Tibial nerve (tissue), 4 donors: ENCODE measurements around the gene SLC38A3.

Source experiments
- EP300 ChIP-seq, 2 donors: sonication (generic); formaldehyde crosslinking; IDR thresholded peaks; one replicate each; pipeline ENCODE4 v1.6.1; 2017; ENCODE audit warnings: antibody characterized with exemption in 2 of 2, mild to moderate bottlenecking in 1 of 2
- POLR2A ChIP-seq, 2 donors: fragments of 450-650 bp; IDR thresholded peaks; one replicate each; pipeline ENCODE4 v1.6.1; 2017; ENCODE audit warnings: antibody characterized with exemption in 2 of 2, mild to moderate bottlenecking in 2 of 2, moderate library complexity in 2 of 2
- TF ChIP-seq, protein P1 (sequence below), 5 experiments: fragments of 200-600 bp in 3 of 5; fragments of 450-650 bp in 2 of 5; sonication (generic) in 3 of 5; IDR thresholded peaks; one replicate each; pipeline ENCODE4 v1.5.1; 2016 to 2019; ENCODE audit warnings: antibody characterized with exemption in 5 of 5, mild to moderate bottlenecking in 3 of 5, moderate library complexity in 2 of 5

DNA sequence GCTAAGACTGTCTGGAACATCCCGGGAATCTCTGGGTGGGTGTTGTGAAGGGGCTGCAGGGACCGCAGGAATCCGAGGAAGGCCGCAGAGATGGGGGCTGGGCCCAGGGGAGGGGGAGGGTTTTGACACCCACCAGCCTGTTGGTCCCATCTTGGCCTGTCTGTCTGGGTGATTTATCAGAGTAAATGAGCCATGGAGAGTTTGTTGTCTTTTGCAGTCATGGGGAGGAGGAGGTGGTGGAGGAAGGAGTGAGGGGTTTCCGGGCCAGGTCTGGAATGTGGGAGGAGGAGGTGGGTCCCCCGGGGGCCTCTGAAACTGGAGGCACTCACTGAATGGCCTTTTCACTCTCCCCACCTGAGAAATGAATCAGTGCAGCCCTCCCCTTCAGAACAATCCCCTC lies 38.5 kb upstream of the SLC38A3 start:
- no peak for TF ChIP-seq EP300 (IDR thresholded peaks at IDR 0.05)
- TF ChIP-seq, protein P1, sequence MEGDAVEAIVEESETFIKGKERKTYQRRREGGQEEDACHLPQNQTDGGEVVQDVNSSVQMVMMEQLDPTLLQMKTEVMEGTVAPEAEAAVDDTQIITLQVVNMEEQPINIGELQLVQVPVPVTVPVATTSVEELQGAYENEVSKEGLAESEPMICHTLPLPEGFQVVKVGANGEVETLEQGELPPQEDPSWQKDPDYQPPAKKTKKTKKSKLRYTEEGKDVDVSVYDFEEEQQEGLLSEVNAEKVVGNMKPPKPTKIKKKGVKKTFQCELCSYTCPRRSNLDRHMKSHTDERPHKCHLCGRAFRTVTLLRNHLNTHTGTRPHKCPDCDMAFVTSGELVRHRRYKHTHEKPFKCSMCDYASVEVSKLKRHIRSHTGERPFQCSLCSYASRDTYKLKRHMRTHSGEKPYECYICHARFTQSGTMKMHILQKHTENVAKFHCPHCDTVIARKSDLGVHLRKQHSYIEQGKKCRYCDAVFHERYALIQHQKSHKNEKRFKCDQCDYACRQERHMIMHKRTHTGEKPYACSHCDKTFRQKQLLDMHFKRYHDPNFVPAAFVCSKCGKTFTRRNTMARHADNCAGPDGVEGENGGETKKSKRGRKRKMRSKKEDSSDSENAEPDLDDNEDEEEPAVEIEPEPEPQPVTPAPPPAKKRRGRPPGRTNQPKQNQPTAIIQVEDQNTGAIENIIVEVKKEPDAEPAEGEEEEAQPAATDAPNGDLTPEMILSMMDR (IDR thresholded peaks at IDR 0.05) = no peak
- no peak for TF ChIP-seq POLR2A (IDR thresholded peaks at IDR 0.05)
